ENCODE data around the gene OSCP1.

The OSCP1 gene

DNA sequence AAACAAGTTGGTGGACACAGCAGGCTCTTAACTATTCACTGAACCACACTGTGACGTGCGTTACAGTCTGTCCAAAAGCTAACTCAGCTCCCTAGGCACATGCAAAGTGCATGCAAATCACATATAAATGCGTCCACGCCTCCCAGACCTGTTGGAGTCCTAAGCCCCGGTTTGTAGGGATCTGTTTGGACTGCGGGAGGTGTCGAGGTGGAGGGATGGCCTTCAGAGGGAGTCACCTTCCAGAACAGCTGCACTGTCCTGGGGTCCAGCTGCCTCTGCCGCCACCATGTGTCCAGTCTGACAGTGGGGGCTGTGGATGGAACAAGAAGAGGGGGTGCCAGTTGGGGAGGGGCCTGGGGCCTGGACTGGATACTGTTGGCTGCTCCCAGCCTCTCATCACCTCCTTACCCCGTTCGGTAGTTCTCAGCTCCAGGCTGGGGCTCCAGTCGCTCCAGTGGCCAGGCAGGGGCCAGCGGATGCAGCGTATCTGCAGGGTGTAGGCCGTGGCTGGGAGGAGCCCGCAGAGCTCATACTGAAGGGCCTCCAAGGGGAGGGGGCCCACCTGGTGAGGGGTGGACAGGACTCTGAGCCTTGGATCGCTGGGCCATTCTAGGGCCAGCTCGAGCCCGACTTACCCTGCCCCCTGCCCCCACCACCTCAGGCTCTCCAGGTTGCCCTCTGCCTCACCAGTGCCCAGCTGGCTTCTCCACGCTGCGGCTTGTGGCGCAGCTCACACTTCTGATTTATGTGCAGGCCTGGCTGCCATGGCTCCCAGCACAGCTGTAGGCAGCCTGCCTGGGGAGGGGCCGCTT, 21.8 kb upstream of the OSCP1 start:
- no peak for FAIRE-seq

- FAIRE-seq: no peak
Measured at GRCh38 chr1:36469163-36469562, 18.9 kb upstream of the OSCP1 start.

DNA sequence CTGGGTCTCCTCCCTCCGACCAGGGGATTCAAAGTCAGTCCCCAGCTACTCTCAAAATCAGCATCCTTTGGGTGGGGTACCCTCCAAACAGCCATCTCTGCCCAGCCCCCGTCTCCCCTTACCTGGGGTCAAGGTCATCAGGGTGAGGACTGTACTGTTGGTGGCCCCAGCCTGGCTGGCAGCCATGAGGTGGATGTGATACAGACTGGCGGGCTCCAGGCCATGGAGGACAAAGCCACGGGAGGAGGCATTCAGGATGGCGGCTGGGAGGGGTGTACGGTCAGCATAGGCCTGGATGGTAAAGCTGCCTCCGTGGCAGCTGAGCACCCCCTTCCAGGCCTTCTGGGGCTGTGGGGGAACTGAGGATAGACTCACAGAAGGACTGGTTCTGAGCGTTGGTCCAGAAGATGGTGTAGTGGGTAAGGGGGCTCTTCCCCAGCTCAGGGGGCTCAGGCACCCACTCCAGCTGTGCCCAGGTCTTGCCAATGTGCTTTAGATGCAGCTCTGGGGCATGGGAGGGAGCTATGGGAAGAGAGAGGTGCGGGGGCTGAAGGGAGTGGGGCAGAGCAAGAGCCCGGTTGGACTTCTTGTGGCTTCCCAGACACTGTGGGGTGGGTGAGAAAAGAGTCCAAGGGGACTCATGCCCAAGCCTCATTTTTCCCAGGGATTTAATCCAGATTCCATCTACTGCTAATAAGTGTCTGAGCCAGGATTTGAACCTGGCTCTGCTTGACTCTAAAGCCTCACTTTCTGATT, 17.6 kb upstream of the OSCP1 start:
- no peak for FAIRE-seq

GRCh38 chr1:36467027-36467410, 16.8 kb upstream of the OSCP1 start:
- no peak for FAIRE-seq

DNA sequence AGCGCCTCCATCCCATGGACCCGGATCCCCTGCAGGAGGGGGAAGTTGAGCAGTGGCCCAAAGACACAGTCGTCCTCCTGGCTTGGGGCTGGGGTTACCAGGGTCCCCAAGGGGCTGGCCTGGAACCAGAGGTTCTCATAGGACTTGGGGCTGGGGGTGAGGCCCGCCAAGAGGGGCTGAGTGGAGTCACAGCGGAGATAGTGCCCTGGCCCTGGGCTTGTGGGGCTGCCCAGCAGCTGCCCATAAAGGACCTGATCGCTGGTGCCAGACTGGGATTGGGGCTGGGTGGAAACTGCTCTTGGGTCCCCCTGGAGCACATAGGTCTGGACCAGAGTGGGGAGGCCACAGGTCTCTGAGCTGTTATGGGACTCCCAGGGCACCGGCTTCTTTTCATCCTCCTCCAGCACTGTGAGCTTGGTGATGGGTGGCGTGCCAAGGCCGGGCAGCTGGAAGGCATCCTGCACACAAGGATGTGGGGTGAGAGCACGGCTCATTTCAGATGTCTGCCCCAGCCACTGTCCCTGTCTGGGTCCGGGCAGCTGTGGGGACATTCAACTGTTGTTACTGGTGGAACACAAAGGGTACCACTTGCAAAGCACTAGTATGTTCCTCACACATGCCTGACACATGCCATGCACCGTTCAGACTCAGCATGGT, 16.2 kb upstream of the OSCP1 start:
- FAIRE-seq: no peak

DNA sequence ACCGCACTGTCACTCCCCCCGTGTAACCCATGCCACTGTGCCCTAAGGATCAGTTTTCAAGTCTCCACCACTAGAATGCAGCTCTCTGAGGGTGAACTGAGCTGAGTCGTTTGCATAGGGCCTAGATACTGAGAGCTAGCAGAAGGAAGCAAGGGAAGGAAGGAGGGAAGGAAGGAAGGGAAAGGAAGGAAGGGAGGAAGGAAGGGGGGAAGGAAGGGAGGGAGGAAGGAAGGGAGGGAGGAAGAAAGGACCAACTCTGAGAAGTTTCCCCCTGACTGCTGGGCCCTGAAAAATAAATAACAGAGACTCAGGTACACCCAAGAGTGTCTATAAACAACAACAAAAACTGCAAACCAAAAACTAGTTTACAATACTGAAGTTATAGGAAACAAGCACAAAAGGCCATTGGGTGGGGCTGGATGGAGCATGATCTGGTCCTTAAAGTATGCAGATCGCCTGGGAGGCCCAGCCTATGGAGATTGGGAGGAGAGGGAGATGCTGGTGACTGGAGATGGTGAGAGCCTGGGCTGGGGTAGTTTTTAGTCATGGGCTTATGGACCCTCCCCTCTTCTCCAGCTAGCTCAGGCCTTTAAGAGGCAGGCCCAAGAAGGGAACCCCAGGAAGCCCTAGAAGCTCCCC, 15.6 kb upstream of the OSCP1 start:
- no peak for FAIRE-seq

- no peak for FAIRE-seq
Measured at GRCh38 chr1:36464605-36465393, 14.5 kb upstream of the OSCP1 start.

DNA sequence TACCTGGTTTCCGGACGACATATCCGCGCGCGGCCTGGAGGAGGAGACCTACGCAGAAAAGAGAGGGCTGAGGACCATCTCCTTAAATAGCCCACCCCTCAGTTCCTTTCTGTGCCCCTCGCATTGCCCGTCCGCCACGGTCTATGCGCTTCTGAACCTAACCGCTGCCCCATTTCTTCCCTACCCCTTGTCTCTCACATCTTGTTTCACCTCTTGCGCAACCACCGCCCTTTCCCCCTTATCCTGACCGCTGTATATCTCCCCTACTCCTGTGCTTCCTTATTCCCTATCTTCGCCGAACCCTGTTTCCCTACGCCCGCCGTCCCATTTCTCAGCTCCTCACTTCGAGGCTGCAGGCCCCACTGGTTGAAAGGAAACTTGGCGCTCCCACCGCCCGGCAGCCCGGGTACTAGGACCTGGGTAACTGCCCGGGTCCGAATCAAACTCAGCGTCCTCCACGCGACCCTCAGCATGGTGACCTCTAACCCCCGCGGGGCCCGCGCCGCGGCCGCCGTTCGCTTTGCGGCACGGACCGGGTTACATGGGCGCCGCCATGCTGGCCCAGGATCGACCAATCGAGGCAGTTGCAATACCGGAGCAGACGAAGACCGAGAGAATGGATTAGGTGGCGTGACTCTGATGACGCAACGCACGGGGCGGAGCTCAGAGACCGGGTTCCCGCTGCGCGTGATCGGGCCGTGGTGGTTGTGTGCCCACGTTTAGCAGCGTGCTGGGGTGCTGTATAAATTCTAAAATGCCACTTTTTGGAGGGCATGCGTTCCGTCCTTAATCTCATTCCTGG, 13.8 kb upstream of the OSCP1 start, which contains the start of gene MRPS15:
Gene MRPS15 (minus strand): TSS at position 582 of the 802 bp plus-strand sequence. CDS start 109 bp downstream, at position 473.
- no peak for FAIRE-seq

GRCh38 chr1:36463463-36463802, 13.2 kb upstream of the OSCP1 start:
- FAIRE-seq: no peak

DNA sequence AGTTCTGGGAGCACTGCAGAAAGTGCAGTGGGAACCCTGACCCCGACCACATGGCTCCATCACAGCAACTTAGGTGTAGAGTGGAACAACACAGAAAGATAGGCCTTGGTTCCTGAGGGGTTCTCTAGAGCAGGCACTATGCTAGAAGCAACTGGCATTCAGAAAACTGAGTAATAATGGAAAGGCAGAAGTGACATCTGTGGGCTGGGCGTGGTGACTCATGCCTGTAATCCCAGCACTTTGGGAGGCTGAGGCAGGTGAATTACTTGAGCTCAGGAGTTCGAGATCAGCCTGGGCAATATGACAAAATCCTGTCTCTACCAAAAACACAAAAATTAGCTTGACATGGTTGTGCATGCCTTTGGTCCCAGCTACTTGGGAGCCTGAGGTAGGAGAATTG, 8.7 kb upstream of the OSCP1 start:
- no peak for FAIRE-seq

DNA sequence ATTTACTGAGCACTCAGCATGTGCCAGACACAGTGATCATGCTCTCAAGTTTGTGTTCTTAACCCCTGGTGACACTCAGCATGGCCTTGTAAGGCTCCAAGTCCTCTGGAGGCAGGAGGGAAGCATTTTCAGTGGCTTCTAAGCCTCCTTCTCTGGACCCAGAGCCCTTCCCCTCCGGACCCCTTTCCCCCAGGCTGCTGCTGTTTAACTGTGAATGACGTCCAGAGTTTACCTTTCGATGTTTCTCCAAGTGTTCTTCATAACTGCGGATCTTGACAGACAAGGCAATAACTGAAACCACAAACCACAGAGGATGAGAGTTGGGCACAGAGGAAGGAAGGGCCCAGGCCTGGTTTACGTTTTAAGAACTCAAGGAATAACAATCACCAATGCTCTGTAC, 7.4 kb upstream of the OSCP1 start:
- no peak for FAIRE-seq

- no peak for FAIRE-seq
Measured at GRCh38 chr1:36456391-36456928, 6.2 kb upstream of the OSCP1 start.

DNA sequence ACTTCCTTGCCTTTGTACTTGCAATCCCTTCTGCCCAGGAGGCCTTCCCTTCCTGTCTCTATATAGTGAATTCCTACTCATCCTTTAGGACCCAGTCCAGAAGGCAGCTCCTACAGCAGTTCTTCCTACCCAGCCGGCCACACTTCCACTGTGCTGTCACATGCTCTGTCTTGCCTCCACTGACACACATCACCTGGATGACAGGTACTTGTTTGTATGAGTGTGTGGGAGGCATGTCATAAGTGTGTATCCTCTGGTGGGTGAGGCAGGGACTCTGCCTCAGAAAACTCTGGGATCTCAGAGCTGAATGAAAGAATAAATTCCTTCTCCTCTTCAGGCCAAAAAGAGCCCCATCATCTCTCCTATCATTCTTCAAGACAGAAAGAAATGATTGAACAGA, 5.1 kb upstream of the OSCP1 start:
- FAIRE-seq: no peak

- FAIRE-seq: no peak
Measured at GRCh38 chr1:36453600-36454388, 3.5 kb upstream of the OSCP1 start.

GRCh38 chr1:36453051-36453450, 2.8 kb upstream of the OSCP1 start:
- no peak for FAIRE-seq

GRCh38 chr1:36450919-36451305, 661 bp upstream of the OSCP1 start:
- FAIRE-seq: no peak

GRCh38 chr1:36448530-36449056, 1.7 kb downstream of the OSCP1 start:
- FAIRE-seq: no peak

DNA sequence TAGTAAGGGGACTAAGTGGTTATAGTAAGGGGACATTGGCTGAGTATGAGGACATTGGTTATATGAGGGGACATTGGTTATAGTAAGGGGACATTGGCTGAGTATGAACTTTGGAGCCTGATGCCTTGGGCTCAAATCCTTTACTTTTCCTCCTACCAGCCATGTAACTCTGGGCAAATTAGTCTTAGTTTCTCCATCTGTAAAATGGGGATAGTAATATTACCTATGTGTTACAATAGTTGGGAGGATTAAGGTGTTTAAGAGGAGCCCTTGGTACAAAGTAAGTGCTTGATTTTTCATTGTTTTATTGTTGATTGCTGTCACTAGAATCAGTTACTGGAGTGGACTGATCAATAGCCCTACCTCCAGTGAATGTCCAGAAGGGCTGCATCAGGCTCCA, 2.8 kb downstream of the OSCP1 start:
- FAIRE-seq: no peak

GRCh38 chr1:36446746-36447145, 3.5 kb downstream of the OSCP1 start:
- no peak for FAIRE-seq

DNA sequence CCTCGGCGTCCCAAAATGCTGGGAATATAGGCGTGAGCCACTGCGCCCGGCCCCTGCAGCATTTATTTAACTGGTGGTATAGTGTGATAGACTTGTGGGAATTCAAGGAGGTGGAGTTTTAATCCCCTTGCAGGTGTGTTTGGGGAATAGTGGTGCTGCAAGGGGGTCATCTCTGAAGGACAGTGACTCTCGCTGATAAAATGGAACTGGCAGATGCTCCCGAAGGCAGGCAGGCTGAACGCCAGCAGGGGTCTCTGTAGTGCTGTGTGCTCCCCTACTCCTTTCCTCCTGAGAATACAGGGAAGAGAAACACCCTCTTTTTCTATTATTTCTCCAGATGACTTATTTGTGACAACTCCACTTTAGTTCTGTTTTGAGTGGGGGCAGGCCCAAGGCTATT, 4.0 kb downstream of the OSCP1 start:
- FAIRE-seq: no peak

All from TTC549 (cell line).